Activated naive CD8-positive, alpha-beta T cell treated with anti-CD3 and anti-CD28 coated beads for 36 hours (primary cell): ENCODE measurements around the gene EXOC6. TPM values are rescaled to one million over a fixed set of nuclear protein-coding genes. Genes with fewer than 3 reads are reported as not detected.
A peak's percentile ranks its signal among the peaks of the same experiment; 100 is the strongest.
"Not testable (repeated sequence)": the region's sequence is repeated elsewhere in the genome, so short reads cannot be mapped to it uniquely, and the experiment has no call there.

Experiments used
- DNase-seq: peaks from one replicate; pipeline ENCODE4 v3.0.0; 2021
- H3K27ac Mint-ChIP-seq: one replicate; pipeline ENCODE4 v1.8.0; 2022; ENCODE audit warnings: mild to moderate bottlenecking, moderate library complexity, mixed read lengths
- H3K27me3 Mint-ChIP-seq: one replicate; pipeline ENCODE4 v1.8.0; 2022; ENCODE audit warnings: mild to moderate bottlenecking, mixed read lengths
- H3K36me3 Mint-ChIP-seq: one replicate; pipeline ENCODE4 v1.8.0; 2021; ENCODE audit warnings: mild to moderate bottlenecking, mixed read lengths
- H3K4me1 Mint-ChIP-seq: one replicate; pipeline ENCODE4 v1.8.0; 2021; ENCODE audit warnings: mixed read lengths
- H3K4me3 Mint-ChIP-seq: one replicate; pipeline ENCODE4 v1.8.0; 2022; ENCODE audit warnings: mild to moderate bottlenecking, moderate library complexity, mixed read lengths
- H3K9me3 Mint-ChIP-seq: one replicate; pipeline ENCODE4 v1.8.0; 2022; ENCODE audit warnings: mixed read lengths
- total RNA-seq, 2 experiments: library from RNA; stranded (reverse); gene quantifications; one replicate each; pipeline ENCODE4 v1.2.3, GENCODE V29; 2021

Gene EXOC6
- total RNA-seq, 2 experiments from 2014 or later = 11.9 to 12.4 TPM

DNA sequence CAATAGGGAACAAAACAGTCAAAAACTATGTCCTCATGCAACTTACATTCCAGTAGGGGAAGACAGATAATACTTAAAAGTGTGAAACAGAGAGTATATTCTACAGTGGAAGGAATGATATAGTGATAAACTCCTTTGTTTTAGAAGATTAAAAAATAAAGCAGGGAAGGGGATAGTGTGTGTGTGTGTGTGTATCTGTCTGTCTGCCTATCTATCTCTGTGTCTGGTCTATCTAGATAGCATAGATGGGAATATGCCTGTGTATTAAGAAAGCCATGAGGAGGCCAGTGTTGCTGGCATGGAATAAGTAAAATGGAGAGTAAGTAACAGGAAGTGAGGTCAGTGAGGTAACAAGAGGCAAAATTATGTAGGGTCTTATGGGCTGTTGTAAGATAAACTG lies 42.2 kb downstream of the EXOC6 start:
- Mint-ChIP-seq H3K36me3 (no peaks in the 10 kb centered on the region), H3K4me1 (peaks cover 14% of the 10 kb centered on the region), H3K9me3 (no peaks in the 10 kb centered on the region), H3K27me3 (no peaks in the 10 kb centered on the region), H3K4me3 (no peak overlapping the region), H3K27ac (no peak overlapping the region)
- DNase-seq = no peak

DNA sequence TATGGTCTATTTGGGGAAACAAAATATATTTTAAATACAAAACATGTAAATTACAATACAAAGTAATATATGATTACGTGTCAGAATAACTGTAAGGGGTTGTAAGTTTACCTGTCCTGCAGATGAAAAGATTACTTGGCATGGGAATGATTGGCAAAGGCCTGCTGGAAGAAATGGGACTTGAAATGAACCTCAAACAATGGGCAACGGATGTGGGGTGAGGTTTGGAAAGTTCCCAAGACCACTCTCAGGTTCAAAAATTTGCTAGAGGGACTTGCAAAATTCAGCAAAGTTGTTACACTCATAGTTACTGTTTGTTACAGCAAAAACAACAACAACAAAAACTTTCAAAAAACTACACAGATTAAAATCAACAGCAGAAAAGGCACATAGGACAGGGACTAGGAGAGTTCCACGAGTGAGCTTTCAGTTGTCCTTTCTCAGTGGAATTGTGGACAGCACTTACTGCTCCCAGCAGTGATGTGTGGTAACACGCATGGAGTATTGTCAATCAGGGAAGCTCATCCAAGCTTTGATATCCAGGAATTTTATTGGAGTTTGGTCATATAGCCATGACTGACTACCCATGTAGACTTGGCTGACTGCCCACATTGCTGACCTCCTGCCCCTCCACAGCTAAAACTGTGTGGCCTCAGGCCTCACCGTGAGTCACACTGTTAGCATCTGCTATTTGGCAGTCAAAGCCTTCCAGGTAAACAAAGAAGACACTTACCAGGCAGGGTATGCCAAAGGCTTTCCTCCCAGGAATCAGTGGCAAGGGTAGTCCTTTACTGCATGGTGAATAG lies 43.8 kb downstream of the EXOC6 start:
- Mint-ChIP-seq H3K4me3 (no peak overlapping the region), H3K36me3 (no peaks in the 10 kb centered on the region), H3K4me1 (peaks cover 12% of the 10 kb centered on the region), H3K27me3 (no peaks in the 10 kb centered on the region), H3K27ac (no peak overlapping the region), H3K9me3 (no peaks in the 10 kb centered on the region)
- no peak for DNase-seq

DNA sequence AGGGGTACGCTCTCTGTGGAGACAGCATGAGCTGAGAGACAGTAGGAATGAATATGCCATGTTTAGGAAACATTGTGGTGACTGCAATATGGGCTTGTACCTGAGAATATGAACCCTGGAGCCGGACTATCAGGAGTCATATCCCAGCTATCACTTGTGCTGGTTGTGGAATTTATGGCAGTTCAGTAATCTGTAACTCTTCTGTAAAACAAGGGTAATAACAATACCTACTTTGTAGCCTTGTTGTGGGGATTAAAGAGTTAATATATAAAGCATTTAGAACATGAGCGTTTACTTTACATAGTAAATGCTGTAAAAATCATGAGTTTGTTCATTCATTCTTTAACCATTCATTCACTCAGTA lies 44.4 kb downstream of the EXOC6 start:
- no peaks in the 10 kb centered on the region for H3K27me3 Mint-ChIP-seq
- no peak for DNase-seq
- H3K9me3 Mint-ChIP-seq = no peaks in the 10 kb centered on the region
- no peak overlapping the region for H3K4me3 Mint-ChIP-seq
- H3K27ac Mint-ChIP-seq = no peak overlapping the region
- H3K4me1 Mint-ChIP-seq = peaks cover 10% of the 10 kb centered on the region
- peaks cover 3% of the 10 kb centered on the region for H3K36me3 Mint-ChIP-seq

DNA sequence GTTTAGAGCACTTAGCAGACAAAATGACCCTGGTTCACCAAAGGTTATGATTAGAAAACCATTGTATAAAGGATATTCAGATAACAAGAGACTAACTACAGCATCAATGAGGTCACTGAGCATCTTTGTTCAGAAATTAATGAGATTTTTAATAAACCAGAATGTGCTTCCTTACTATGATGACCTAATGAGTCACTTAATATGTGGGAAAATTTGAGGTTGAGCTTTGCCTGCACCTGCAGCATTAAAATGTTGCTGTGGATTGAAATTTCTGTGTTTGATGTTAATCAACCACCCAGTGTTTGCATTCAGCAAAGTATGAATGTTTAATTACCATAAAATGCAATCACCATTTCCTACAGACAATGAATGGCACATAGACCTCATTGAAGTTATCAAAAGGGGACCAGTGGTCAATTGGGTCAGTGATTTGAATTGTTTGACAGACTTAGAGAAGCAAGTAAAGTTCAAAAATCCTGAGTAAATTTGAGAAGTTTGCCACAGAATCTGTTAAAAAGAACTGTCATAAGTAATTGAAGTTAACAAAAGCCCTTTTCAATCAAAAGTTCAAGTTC lies 45.8 kb downstream of the EXOC6 start:
- H3K36me3 Mint-ChIP-seq = peaks cover 6% of the 10 kb centered on the region
- H3K27ac Mint-ChIP-seq = no peak overlapping the region
- DNase-seq = no peak
- H3K9me3 Mint-ChIP-seq = no peaks in the 10 kb centered on the region
- no peak overlapping the region for H3K4me3 Mint-ChIP-seq
- no peaks in the 10 kb centered on the region for H3K27me3 Mint-ChIP-seq
- peaks cover 7% of the 10 kb centered on the region for H3K4me1 Mint-ChIP-seq

DNA sequence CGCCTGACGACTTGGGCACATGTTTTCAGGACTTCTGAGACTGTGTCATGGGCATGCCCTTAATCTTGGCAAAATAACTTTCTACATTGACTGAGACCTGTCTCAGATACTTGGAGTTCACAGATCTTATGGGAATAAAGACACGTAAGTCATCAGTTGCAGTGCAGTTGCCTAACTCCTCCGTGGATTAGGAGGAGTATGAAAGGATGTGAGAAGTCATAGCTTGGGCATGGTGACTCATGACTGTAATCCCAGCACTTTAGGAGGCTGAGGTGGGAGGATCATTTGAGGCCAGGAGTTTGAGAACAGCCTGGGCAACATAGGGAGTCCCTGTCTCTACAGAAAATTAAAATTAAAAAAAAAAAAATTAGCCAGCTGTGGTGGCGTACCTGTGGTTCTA lies 49.6 kb downstream of the EXOC6 start:
- H3K4me3 Mint-ChIP-seq = no peak overlapping the region
- peaks cover 23% of the 10 kb centered on the region for H3K4me1 Mint-ChIP-seq
- H3K9me3 Mint-ChIP-seq = no peaks in the 10 kb centered on the region
- H3K27ac Mint-ChIP-seq = no peak overlapping the region
- no peaks in the 10 kb centered on the region for H3K27me3 Mint-ChIP-seq
- peaks cover 9% of the 10 kb centered on the region for H3K36me3 Mint-ChIP-seq
- no peak for DNase-seq

DNA sequence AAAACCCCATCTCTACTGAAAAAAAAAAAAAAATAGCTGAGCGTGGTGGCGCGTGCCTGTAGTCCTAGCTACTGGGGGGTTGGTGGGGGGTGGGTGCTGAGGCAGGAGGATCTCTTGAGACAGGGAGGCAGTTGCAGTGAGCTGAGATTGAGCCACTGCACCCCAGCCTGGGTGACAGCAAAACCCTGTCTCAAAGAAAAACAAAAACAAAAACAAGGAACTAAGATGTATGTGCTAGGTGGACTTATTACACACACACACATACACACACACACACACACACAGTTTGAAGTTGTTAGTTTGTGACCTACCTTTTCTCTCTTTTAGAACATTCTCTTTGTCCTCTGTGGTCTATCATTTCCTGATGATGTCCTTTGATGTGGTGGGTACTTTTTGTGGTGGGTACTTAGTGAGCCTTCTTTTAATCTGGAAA lies 53.5 kb downstream of the EXOC6 start:
- no peaks in the 10 kb centered on the region for H3K27me3 Mint-ChIP-seq
- H3K4me3 Mint-ChIP-seq = no peak overlapping the region
- peaks cover 16% of the 10 kb centered on the region for H3K36me3 Mint-ChIP-seq
- no peak overlapping the region for H3K27ac Mint-ChIP-seq
- DNase-seq = no peak
- H3K4me1 Mint-ChIP-seq = peaks cover 16% of the 10 kb centered on the region
- peaks cover 2% of the 10 kb centered on the region for H3K9me3 Mint-ChIP-seq

DNA sequence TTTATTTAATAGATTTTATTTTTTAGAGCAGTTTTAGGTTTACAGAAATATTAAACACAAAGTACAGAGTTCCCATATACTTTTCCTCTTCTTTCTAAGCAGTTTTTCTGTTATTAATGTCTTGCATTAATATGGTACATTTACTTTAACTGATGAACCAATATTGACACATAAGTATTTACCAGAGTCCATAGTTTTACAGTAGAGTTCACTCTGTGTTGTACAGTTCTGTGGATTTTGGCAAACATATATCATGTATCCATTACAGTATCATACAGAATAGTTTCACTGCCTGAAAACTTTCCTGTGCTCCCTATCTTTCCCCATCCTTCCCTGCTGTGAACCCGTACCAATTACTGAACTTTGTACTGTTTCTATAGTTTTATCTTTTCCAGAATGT lies 55.3 kb downstream of the EXOC6 start:
- H3K36me3 Mint-ChIP-seq = peaks cover 10% of the 10 kb centered on the region
- H3K9me3 Mint-ChIP-seq = peaks cover 2% of the 10 kb centered on the region

DNA sequence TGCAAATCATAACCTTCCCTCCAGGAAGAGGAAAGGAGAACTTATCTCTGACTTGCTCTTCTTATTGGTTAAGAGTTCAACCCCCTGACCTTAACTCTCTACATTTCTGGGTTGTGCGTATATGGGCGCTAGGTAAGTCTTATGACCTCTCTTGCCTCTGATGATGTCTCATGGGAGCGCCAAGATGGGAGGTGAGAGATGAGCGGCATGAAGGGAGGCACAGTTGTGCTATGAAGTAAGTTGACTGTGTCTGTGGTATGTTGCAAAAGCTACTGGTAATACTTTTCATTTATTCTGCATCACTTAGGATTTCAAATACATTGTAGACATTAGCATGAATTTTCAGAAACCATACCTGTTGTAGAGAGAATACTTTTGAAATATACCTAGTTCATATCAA lies 59.0 kb downstream of the EXOC6 start:
- Mint-ChIP-seq H3K9me3 (peaks cover 2% of the 10 kb centered on the region), H3K36me3 (peaks cover 9% of the 10 kb centered on the region), H3K27ac (no peak overlapping the region), H3K4me3 (no peak overlapping the region), H3K4me1 (peaks cover 4% of the 10 kb centered on the region), H3K27me3 (no peaks in the 10 kb centered on the region)
- no peak for DNase-seq

More for the DNA sequence above, 55.3 kb downstream of the EXOC6 start:
- no peak overlapping the region for H3K4me3 Mint-ChIP-seq
- no peak for DNase-seq
- no peaks in the 10 kb centered on the region for H3K27me3 Mint-ChIP-seq
- H3K27ac Mint-ChIP-seq = no peak overlapping the region
- H3K4me1 Mint-ChIP-seq = peaks cover 16% of the 10 kb centered on the region

DNA sequence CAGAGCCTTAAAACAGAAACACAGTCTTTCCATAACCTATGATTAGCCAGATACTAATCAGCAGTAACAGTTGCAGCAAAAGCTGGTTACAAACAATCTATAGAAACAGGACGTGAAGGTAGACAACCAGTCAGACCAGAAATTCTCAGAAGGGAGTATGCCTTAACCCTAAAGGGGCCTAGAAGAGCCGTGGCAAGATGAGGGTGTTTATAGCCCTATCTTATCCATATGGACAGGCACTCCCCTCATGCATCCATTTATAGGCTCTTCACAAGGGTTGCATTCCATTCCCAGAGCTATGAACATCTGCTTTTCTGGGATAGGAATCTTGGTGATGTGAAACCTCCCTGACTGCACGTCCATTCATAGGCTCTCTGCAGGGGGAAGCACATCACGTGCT lies 64.3 kb downstream of the EXOC6 start:
- H3K4me3 Mint-ChIP-seq, H3K27me3 Mint-ChIP-seq, H3K9me3 Mint-ChIP-seq, H3K4me1 Mint-ChIP-seq, DNase-seq, H3K36me3 Mint-ChIP-seq, H3K27ac Mint-ChIP-seq: not testable (repeated sequence)

DNA sequence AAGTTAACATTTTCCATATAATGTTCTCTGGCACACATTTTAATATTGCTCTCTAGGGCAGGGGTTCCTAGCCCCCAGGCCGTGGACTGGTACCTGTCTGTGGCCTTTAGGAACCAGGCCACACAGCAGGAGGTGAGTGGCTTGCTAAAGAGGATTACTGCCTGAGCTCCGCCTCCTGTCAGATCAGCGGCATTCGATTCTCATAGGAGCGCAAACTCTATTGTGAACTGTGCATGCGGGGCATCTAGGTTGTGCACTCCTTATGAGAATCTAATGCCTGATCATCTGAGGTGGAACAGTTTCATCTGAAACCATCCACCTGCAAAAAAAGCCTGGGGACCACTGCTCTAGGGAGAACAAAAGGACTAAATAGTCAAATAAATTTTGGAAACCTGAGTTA lies 65.7 kb downstream of the EXOC6 start:
- Mint-ChIP-seq H3K36me3 (peaks cover 2% of the 10 kb centered on the region), H3K27me3 (no peaks in the 10 kb centered on the region), H3K4me3 (no peak overlapping the region), H3K9me3 (no peaks in the 10 kb centered on the region), H3K27ac (no peak overlapping the region), H3K4me1 (no peaks in the 10 kb centered on the region)
- no peak for DNase-seq

DNA sequence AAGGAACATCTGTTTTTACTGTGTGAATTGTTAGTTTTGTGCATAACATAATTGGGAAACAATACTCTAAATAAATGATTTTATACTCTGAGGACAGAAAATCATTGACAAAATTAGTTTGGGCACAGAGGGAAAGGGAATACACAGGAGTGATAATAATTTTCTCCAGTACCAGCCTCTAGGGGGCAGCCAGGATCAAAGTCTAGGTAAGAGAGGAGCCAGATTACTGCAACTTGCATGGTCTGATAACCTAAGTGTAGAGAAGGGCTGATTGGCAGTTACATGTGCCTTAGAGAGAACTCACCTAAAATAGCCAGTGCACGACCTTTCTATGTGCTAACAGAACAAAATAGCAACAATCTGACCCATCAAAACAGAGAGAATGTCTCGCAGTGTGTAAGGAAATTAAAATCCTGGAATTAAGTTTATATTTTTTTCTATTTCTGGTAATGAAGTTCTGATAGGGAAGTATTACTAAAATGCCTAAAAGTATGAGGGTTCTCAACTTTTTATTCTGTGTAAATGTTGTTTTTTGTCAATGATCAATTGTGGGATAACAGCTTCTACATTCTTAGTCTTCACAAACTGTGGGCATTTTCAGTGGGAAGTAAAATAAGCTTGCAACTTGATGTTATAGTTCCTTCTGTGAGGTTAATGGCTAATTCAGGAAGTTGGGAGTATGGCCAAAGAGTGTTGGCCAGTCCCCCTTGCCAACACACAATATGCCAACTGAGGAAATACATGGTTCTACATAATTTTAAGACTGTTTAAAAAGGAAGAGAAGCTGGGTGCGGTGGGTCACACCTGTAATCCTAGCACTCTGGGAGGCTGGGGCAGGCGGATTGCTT lies 66.4 kb downstream of the EXOC6 start:
- DNase-seq = peak; percentile 25
- Mint-ChIP-seq H3K4me1 (no peaks in the 10 kb centered on the region), H3K27ac (no peak overlapping the region), H3K27me3 (no peaks in the 10 kb centered on the region), H3K4me3 (no peak overlapping the region), H3K9me3 (no peaks in the 10 kb centered on the region), H3K36me3 (peaks cover 6% of the 10 kb centered on the region)

DNA sequence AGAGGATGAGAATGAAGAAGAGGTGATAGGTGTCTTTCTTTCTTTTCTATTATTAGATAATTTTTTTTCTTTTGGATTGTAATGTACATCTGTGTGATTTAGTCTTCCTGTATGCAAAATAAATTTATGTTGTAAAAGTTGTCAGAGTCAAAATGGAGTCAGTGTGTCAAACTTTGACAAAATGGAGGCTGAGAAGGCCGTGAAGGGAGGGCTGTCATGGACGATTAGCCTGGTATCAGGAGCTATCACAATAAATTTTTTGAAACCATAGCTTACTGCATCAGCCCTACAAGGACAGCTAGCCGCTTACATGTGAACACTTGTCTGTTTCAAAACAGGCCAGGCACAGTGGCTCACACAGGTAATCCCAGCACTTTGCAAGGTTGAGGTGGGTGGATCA lies 67.6 kb downstream of the EXOC6 start:
- no peak for DNase-seq
- no peak overlapping the region for H3K27ac Mint-ChIP-seq
- peaks cover 2% of the 10 kb centered on the region for H3K9me3 Mint-ChIP-seq

DNA sequence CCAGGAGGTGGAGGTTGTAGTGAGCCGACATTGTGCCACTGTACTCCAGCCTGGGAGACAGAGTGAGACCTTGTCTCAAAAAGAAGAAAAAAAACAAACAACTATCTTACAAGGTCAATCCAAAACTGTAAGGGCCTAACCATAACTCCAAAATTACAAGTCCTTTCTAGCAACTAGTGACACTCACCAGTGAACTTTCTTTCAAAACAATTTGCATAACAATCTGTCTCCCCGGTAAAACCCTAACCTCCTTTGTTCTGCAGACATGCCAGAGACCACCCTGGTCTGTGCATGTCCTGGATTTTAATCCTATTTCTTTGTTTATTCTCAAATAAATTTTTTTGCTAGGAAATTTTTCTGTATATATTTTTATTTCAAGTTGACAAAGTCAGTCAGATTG lies 68.1 kb downstream of the EXOC6 start:
- H3K27me3 Mint-ChIP-seq = no peaks in the 10 kb centered on the region
- no peaks in the 10 kb centered on the region for H3K4me1 Mint-ChIP-seq
- peaks cover 4% of the 10 kb centered on the region for H3K9me3 Mint-ChIP-seq
- no peak overlapping the region for H3K27ac Mint-ChIP-seq
- peaks cover 19% of the 10 kb centered on the region for H3K36me3 Mint-ChIP-seq
- no peak for DNase-seq
- no peak overlapping the region for H3K4me3 Mint-ChIP-seq

More for the DNA sequence above, 67.6 kb downstream of the EXOC6 start:
- Mint-ChIP-seq H3K4me1 (no peaks in the 10 kb centered on the region), H3K27me3 (no peaks in the 10 kb centered on the region), H3K36me3 (peaks cover 14% of the 10 kb centered on the region), H3K4me3 (no peak overlapping the region)

DNA sequence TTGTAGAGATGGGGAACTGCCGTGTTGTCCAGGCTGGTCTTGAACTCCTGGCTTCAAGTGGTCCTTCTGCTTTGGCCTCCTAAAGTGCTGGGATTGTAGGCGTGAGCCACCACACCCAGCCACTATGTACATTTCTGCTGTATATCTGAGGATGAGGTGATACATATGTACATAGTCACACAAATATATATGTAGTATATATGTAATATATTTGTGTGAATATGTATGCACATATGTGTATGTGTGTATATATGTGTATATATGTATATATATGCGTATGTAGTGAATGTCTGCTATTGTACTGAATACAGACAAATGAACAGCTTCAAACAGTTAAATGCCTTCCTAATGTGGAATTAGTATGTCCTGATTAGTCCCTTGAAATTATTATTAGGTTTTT lies 70.3 kb downstream of the EXOC6 start:
- no peak for DNase-seq
- no peaks in the 10 kb centered on the region for H3K27me3 Mint-ChIP-seq
- peaks cover 5% of the 10 kb centered on the region for H3K4me1 Mint-ChIP-seq
- peaks cover 4% of the 10 kb centered on the region for H3K9me3 Mint-ChIP-seq
- no peak overlapping the region for H3K27ac Mint-ChIP-seq
- no peak overlapping the region for H3K4me3 Mint-ChIP-seq
- peaks cover 23% of the 10 kb centered on the region for H3K36me3 Mint-ChIP-seq

DNA sequence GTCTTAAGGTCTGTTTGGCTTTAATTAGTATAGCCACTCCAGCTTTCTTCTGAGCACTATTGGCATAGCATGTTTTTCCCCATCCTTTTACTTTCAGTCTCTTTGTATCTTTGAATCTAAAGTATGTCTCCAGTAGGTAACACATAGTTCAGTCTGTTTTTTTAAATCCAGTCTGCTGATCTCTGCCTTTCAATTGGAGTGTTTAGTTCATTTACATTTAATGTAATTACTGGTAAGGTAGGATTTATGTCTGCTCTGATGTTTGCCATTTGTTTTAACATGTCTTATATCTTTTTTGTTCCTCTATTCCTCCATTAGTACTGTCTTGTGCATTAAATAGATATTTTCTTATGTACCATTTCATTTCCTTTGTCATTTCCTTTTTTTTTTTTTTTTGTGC lies 72.5 kb downstream of the EXOC6 start:
- H3K36me3 Mint-ChIP-seq = peaks cover 23% of the 10 kb centered on the region
- no peak overlapping the region for H3K4me3 Mint-ChIP-seq
- H3K27me3 Mint-ChIP-seq = no peaks in the 10 kb centered on the region
- no peak overlapping the region for H3K27ac Mint-ChIP-seq
- DNase-seq = no peak
- H3K4me1 Mint-ChIP-seq = peaks cover 5% of the 10 kb centered on the region
- peaks cover 4% of the 10 kb centered on the region for H3K9me3 Mint-ChIP-seq
